ENCODE measurements around the gene TNFAIP8.

TNFAIP8 gene

GRCh38 chr5:119355685-119356611 lies at the start of gene TNFAIP8:
TNFAIP8 (plus strand) TSS chr5:119356019; CDS start chr5:119356091, 72 bp downstream.
- DNase-seq (ENCODE audit: low spot score) = peak; percentile 83

GRCh38 chr5:119307170-119307569 lies 48.6 kb upstream of the TNFAIP8 start:
- DNase-seq (ENCODE audit: low spot score) = no peak

GRCh38 chr5:119309326-119309725 lies 46.5 kb upstream of the TNFAIP8 start:
- no peak for DNase-seq (ENCODE audit: low spot score)

GRCh38 chr5:119311688-119312087 lies 44.1 kb upstream of the TNFAIP8 start:
- no peak for DNase-seq (ENCODE audit: low spot score)

- no peak for DNase-seq (ENCODE audit: low spot score)
Observed at GRCh38 chr5:119312403-119312802, 43.4 kb upstream of the TNFAIP8 start.

GRCh38 chr5:119313197-119313596 lies 42.6 kb upstream of the TNFAIP8 start:
- no peak for DNase-seq (ENCODE audit: low spot score)

GRCh38 chr5:119313658-119314605 lies 41.9 kb upstream of the TNFAIP8 start:
- no peak for DNase-seq (ENCODE audit: low spot score)

- peak; percentile 27 for DNase-seq (ENCODE audit: low spot score)
Observed at GRCh38 chr5:119315516-119315949, 40.3 kb upstream of the TNFAIP8 start.

GRCh38 chr5:119316086-119316485 lies 39.7 kb upstream of the TNFAIP8 start:
- no peak for DNase-seq (ENCODE audit: low spot score)

- no peak for DNase-seq (ENCODE audit: low spot score)
Observed at GRCh38 chr5:119316906-119317305, 38.9 kb upstream of the TNFAIP8 start.

GRCh38 chr5:119318256-119318894 lies 37.4 kb upstream of the TNFAIP8 start:
- no peak for DNase-seq (ENCODE audit: low spot score)

- no peak for DNase-seq (ENCODE audit: low spot score)
Observed at GRCh38 chr5:119319401-119319800, 36.4 kb upstream of the TNFAIP8 start.

- DNase-seq (ENCODE audit: low spot score) = no peak
Observed at GRCh38 chr5:119319890-119320289, 35.9 kb upstream of the TNFAIP8 start.

- DNase-seq (ENCODE audit: low spot score) = no peak
Observed at GRCh38 chr5:119321569-119322311, 34.1 kb upstream of the TNFAIP8 start.

- DNase-seq (ENCODE audit: low spot score) = no peak
Observed at GRCh38 chr5:119322312-119322947, 33.4 kb upstream of the TNFAIP8 start.

- DNase-seq (ENCODE audit: low spot score) = no peak
Observed at GRCh38 chr5:119322948-119323537, 32.8 kb upstream of the TNFAIP8 start.

GRCh38 chr5:119323601-119324000 lies 32.2 kb upstream of the TNFAIP8 start:
- DNase-seq (ENCODE audit: low spot score) = no peak

- DNase-seq (ENCODE audit: low spot score) = no peak
Observed at GRCh38 chr5:119324842-119325241, 31.0 kb upstream of the TNFAIP8 start.

- no peak for DNase-seq (ENCODE audit: low spot score)
Observed at GRCh38 chr5:119327018-119327417, 28.8 kb upstream of the TNFAIP8 start.
